Natural killer cell treated with Interleukin-12 subunit alpha and Interleukin-12 subunit beta and Interleukin-15 and Interleukin-18, amount 100 ng/mL, for 72 hours (primary cell): ENCODE results near the gene RBM42. TPM values are rescaled to one million over a fixed set of nuclear protein-coding genes. Genes with fewer than 3 reads are reported as not detected.
A peak's percentile ranks its signal among the peaks of the same experiment; 100 is the strongest.
"Not testable (repeated sequence)": the region's sequence is repeated elsewhere in the genome, so short reads cannot be mapped to it uniquely, and the experiment has no call there.

Experiments
- ATAC-seq, 2 donors: fragments of 150-1000 bp; cut with Tn5 transposase in 1 of 2; sonication (Bioruptor Pico), chemical (Tn5 transposase) in 1 of 2; 2 replicates each; pipeline ENCODE4 v1.10.0; 2021
- DNase-seq: peaks from one replicate; pipeline ENCODE4 v3.0.0; 2022; ENCODE audit warnings: low spot score
- H3K27ac Mint-ChIP-seq, 2 donors: 1 replicate in 1 of 2; 2 replicates in 1 of 2; pipeline ENCODE4 v1.8.0; 2022; ENCODE audit warnings: mixed read lengths in 2 of 2, mild to moderate bottlenecking in 1 of 2, moderate library complexity in 1 of 2
- H3K27me3 Mint-ChIP-seq, 2 donors: 1 replicate in 1 of 2; 2 replicates in 1 of 2; pipeline ENCODE4 v1.8.0; 2022; ENCODE audit warnings: mixed read lengths in 2 of 2
- H3K36me3 Mint-ChIP-seq: one replicate; pipeline ENCODE4 v1.8.0; 2022; ENCODE audit warnings: mixed read lengths
- H3K4me1 Mint-ChIP-seq, 2 donors: 1 replicate in 1 of 2; 2 replicates in 1 of 2; pipeline ENCODE4 v1.8.0; 2022; ENCODE audit warnings: low read depth in 2 of 2, mixed read lengths in 2 of 2, mild to moderate bottlenecking in 1 of 2
- H3K4me3 Mint-ChIP-seq: one replicate; pipeline ENCODE4 v1.8.0; 2022; ENCODE audit warnings: mixed read lengths
- H3K9me3 Mint-ChIP-seq: 2 replicates; pipeline ENCODE4 v1.8.0; 2022; ENCODE audit warnings: mixed read lengths
- total RNA-seq, 2 donors: library from RNA; stranded (reverse); gene quantifications; one replicate each; pipeline ENCODE4 v1.2.3, GENCODE V29; 2022

Gene RBM42, protein sequence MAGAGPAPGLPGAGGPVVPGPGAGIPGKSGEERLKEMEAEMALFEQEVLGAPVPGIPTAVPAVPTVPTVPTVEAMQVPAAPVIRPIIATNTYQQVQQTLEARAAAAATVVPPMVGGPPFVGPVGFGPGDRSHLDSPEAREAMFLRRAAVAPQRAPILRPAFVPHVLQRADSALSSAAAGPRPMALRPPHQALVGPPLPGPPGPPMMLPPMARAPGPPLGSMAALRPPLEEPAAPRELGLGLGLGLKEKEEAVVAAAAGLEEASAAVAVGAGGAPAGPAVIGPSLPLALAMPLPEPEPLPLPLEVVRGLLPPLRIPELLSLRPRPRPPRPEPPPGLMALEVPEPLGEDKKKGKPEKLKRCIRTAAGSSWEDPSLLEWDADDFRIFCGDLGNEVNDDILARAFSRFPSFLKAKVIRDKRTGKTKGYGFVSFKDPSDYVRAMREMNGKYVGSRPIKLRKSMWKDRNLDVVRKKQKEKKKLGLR
- 100 to 1,000 TPM; 109 to 110 TPM for total RNA-seq

DNA sequence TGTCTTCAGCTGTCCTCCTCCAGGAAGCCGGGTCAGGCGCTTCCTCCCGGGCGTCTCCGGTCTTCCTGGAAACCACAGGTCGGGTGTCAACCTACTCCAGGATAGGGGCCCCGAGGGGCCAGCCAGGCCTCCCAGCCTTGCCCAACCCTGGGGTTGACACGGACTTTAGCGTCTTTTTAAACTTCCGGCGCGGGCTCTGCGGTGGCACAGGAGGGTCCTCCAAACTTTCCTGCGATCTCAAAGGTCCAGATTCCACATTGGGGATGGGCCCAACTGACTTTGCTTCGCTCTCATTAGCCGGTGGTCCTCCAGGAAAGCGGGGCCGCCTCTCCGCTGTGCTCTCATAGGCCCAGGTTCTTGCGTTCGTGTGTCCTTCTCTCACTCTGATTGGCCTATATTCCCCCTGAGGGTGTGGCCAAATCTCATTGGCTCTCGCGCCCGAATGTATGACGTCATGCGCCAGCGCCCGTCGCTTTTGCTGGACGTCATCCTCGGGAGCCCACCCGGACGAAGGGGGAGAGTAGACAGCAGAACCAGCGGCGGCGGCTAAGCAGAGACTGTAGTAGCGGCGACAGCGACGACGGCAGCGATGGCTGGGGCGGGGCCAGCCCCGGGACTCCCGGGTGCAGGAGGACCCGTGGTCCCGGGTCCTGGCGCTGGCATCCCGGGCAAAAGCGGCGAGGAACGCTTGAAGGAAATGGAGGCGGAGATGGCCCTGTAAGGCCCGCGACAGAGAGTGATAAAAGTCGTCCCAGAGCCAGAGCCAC is at the start of gene RBM42:
Gene RBM42, plus strand, starts transcription at position 472 of the 767 bp plus-strand sequence. Its CDS starts 118 bp downstream, at position 590.
- peaks cover 21 to 28% of the 10 kb centered on the region in 2 donors for H3K4me1 Mint-ChIP-seq

DNA sequence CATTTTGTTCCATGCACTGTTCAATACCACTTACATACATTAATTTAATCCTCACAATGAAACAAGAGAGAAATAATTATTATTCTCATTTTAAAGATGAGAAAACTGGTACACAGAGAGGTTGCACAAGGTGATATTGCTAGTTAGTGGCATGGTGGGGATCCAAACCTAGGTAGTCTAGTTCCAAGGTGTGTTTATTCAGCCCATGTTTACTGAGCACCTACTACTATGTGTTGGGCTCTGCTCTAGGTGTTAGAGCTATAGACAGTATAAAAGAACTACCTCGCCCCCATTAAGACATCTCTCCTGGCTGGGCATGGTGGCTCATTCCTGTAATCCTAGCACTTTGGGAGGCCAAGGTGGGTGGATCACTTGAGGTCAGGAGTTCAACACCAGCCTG is 46.1 kb upstream of the RBM42 start:
- H3K4me3 Mint-ChIP-seq: no peak overlapping the region
- peaks cover 18 to 20% of the 10 kb centered on the region in 2 donors for H3K27me3 Mint-ChIP-seq
- H3K4me1 Mint-ChIP-seq: no peaks in the 10 kb centered on the region
- ATAC-seq (no peak), DNase-seq (no peak)
- H3K36me3 Mint-ChIP-seq: peaks cover 3% of the 10 kb centered on the region
- no peaks in the 10 kb centered on the region for H3K9me3 Mint-ChIP-seq
- H3K27ac Mint-ChIP-seq: no peak overlapping the region

More for the DNA sequence above, at the start of gene RBM42:
- ATAC-seq: peak; percentile 100
- no peaks in the 10 kb centered on the region for H3K9me3 Mint-ChIP-seq
- peak within 1 kb of the TSS; percentile 85 to 98 for H3K27ac Mint-ChIP-seq
- peak; percentile 97 for DNase-seq
- H3K27me3 Mint-ChIP-seq: no peaks in the 10 kb centered on the region
- peaks cover 24% of the 10 kb centered on the region for H3K36me3 Mint-ChIP-seq
- H3K4me3 Mint-ChIP-seq: peak within 1 kb of the TSS; percentile 96

DNA sequence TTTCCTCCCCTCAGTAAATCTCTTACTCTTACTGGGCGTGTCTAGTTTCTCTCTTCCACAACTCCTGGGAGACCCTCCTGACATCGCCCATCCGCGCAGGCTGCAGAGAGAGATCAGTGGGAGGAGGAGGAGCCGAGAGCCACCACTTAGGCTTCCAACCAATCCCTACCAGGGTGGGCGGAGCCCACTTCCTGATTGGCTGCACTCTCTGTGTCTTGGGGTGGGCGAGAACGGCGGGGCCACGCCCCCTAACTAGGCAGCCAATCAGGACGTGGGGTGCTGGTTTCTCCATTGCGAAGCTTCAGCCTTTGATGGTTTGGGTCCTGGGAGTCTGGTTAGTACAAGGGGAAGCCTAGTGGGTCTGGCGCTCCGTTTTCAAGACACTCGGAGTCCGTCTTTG is 43.0 kb upstream of the RBM42 start, which contains the start of gene PMIS2:
Gene PMIS2, plus strand, starts transcription at position 326 of the 400 bp plus-strand sequence. CDS start 87 bp downstream, outside the sequence.
- H3K27ac Mint-ChIP-seq: no peak within 1 kb of the TSS
- DNase-seq (no peak), ATAC-seq (peak; percentile 59 to 70)
- H3K36me3 Mint-ChIP-seq: no peaks in the 10 kb centered on the region
- no peaks in the 10 kb centered on the region for H3K4me1 Mint-ChIP-seq
- no peaks in the 10 kb centered on the region for H3K9me3 Mint-ChIP-seq
- no peak within 1 kb of the TSS for H3K4me3 Mint-ChIP-seq
- peaks cover 17 to 20% of the 10 kb centered on the region in 2 donors for H3K27me3 Mint-ChIP-seq

DNA sequence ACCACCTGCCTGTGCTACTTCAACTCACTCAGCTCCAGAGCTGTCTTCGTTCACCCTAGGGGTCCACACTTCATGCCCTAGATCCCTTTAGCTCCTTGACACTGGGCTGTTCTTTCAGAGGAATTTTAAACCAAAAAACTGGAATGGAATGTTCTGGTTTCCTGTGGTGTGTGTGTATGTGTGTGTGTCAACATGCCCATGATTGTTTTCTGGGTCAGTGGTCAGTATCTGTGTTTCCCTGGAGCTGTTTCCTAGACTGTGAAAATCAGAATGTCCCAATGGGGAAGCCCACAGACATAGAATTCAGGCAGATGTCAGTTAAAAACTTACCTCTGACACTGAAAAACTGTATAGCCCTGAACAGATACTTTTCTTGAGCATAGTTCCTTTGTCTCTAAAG is 41.5 kb upstream of the RBM42 start:
- DNase-seq (no peak), ATAC-seq (no peak)
- Mint-ChIP-seq H3K27ac (no peak overlapping the region), H3K36me3 (no peaks in the 10 kb centered on the region), H3K4me1 (no peaks in the 10 kb centered on the region), H3K27me3 (peaks cover 16 to 20% of the 10 kb centered on the region in 2 donors), H3K4me3 (no peak overlapping the region), H3K9me3 (no peaks in the 10 kb centered on the region)

DNA sequence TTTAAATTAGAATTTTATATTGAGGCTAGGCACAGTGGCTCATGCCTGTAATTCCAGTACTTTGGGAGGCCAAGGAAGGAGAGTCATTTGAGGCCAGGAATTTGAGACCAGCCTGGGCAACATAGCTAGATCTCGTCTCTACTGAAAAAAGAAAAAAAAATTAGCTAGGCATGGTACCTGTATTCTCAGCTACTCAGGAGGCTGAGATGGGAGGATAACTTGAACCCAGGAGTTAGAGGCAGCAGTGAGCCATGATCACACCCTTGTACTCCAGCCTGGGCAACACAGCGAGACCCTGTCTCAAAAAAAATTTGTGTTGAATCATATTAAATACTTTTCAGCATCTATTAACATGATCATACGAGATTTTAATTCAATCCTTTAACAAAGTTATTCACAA is 38.0 kb upstream of the RBM42 start:
- ATAC-seq: no peak
- Mint-ChIP-seq H3K36me3 (no peaks in the 10 kb centered on the region), H3K9me3 (no peaks in the 10 kb centered on the region), H3K27ac (no peak overlapping the region), H3K27me3 (peaks cover 5 to 10% of the 10 kb centered on the region in 2 donors), H3K4me1 (no peaks in the 10 kb centered on the region), H3K4me3 (no peak overlapping the region)
- DNase-seq: no peak

DNA sequence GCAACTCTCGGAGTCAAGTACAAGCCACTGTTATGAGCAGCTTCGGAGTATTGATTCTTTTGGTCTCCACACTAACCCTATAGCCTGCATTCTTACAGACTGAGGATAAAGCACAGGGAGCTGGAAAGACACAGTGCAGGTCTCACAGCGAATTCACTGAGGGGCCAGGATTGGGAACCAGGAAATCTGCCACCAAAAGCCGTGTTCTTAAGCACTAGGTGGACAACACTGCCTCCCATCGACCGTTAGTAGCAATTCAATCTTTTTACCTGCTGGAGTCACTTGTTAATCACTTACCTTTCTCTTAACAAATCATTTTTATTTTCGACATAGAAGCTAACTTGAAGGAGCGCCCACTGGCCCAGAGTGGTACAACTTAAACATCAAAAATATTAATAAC is 36.6 kb upstream of the RBM42 start:
- Mint-ChIP-seq H3K4me3 (no peak overlapping the region), H3K27ac (no peak overlapping the region), H3K36me3 (no peaks in the 10 kb centered on the region), H3K4me1 (peaks cover 6 to 8% of the 10 kb centered on the region in 2 donors), H3K27me3 (peaks cover 9 to 13% of the 10 kb centered on the region in 2 donors), H3K9me3 (no peaks in the 10 kb centered on the region)
- ATAC-seq: no peak
- no peak for DNase-seq

DNA sequence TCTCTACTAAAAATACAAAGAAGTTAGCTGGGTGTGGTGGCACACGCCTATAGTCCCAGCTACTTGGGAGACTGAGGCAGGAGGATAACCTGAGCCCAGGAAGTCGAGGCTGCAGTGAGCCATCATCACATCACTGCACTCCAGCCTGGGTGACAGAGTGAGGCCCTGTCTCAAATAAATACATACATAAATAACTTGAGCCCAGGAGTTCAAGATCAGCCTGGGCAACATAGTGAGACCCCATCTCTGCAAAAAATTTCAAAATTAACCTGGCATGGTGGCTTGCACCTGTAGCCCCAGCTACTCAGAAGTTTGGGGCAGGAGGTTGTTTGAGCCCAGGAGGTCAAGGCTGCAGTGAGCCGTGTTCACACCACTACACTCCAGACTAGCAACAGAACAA is 33.8 kb upstream of the RBM42 start:
- not testable (repeated sequence) for H3K4me3 Mint-ChIP-seq, DNase-seq, H3K9me3 Mint-ChIP-seq, H3K4me1 Mint-ChIP-seq, H3K27ac Mint-ChIP-seq, ATAC-seq, H3K36me3 Mint-ChIP-seq
- H3K27me3 Mint-ChIP-seq: peaks cover 14 to 20% of the 10 kb centered on the region in 2 donors

DNA sequence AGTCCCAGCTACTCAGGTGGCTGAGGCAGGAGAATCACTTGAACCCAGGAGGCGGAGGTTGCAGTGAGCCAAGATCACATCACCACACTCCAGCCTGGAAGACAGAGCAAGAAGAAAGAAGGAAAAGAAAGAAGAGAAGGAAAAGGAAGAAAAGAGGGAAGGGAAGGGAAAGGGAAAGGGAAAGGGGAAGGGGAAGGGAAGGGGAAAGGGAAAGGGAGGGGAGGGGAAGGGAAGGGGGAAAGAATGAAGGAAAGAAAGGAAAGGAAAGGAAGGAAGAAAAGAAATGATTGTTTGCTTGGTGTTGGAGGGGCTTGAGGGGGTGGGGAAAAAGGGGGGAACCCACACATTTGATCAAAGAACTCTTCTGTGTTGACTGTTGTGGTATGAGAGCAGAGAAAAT is 32.9 kb upstream of the RBM42 start:
- no peaks in the 10 kb centered on the region for H3K9me3 Mint-ChIP-seq
- H3K27ac Mint-ChIP-seq: peak overlapping the region in 1 of 2 donors; percentile 76
- no peak for ATAC-seq
- peaks cover 19 to 20% of the 10 kb centered on the region in 2 donors for H3K27me3 Mint-ChIP-seq
- no peak for DNase-seq
- H3K4me1 Mint-ChIP-seq: peaks cover 6 to 8% of the 10 kb centered on the region in 2 donors
- no peaks in the 10 kb centered on the region for H3K36me3 Mint-ChIP-seq
- H3K4me3 Mint-ChIP-seq: no peak overlapping the region

DNA sequence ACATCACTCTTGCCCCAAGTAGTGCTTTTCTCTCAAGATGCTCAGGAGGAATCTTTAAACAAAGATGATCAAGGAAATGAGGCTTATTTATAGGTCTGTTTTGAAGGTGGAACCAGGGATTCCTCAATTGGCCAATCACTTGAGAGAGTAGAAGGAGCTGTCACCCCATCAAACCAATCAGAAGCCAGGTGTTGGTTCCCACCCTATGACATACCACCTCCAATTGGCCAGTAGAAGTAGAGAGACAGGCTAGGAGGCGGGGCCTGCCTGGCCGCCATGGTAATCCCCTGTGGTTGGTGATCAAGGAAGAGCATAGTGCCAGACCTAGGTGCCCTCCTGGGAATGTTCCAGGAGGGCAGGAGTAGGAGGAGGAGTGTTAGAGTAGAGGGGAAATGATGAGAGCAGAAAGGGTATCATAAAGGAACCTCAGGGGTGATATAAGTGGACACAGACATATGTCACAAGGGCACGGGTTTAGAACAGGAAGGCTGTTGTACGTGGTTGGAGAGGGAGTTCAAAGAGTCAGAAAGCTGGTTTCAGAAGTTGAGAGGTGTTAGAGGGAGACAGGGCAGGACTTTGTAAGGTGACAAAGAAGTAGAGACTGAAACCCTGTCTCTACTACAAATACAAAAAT is 32.4 kb upstream of the RBM42 start:
- DNase-seq: no peak
- Mint-ChIP-seq H3K27ac (peak overlapping the region in 1 of 2 donors; percentile 76), H3K9me3 (no peaks in the 10 kb centered on the region), H3K36me3 (no peaks in the 10 kb centered on the region), H3K4me3 (no peak overlapping the region), H3K27me3 (peaks cover 20 to 22% of the 10 kb centered on the region in 2 donors), H3K4me1 (peaks cover 6 to 8% of the 10 kb centered on the region in 2 donors)
- peak; percentile 70 to 88 for ATAC-seq

DNA sequence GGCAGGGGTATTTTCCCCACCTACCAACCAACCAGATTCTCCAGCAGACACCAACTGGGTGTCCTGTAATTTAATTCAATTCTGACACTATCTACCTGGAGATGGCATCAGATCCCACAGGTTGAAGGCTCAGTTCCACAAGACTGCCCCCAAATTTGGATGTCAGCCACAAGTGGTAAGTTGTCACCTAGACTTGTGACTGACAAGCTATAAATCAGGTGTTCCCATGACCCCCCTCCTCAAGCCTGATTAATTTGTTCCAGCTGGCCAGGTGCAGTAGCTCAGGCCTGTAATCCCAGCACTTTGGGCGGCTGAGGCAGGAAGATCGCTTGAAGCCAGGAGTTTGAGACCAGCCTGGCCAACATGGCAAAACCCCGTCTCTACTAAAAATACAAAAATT is 26.9 kb upstream of the RBM42 start:
- ATAC-seq: no peak
- Mint-ChIP-seq H3K4me3 (no peak overlapping the region), H3K27ac (no peak overlapping the region), H3K9me3 (no peaks in the 10 kb centered on the region), H3K36me3 (no peaks in the 10 kb centered on the region), H3K27me3 (peaks cover 8 to 13% of the 10 kb centered on the region in 2 donors), H3K4me1 (no peaks in the 10 kb centered on the region)
- no peak for DNase-seq

DNA sequence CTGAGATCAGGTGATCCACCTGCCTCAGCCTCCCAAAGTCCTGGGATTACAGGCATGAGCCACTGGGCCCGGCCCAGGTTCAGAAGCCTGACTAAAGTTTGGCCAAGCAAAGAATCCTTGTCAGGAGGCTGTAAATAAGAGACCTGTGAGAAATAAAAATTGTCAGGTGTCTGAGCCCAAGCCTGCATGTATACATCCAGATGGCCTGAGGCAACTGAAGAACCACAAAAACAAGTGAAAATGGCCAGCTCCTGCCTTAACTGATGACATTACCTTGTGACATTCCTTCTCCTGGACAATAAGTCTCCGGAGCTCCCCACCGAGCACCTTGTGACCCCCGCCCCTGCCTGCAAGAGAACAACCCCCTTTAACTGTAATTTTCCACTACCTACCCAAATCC is 24.4 kb upstream of the RBM42 start:
- DNase-seq, H3K36me3 Mint-ChIP-seq, H3K27ac Mint-ChIP-seq, H3K27me3 Mint-ChIP-seq, ATAC-seq, H3K4me1 Mint-ChIP-seq, H3K9me3 Mint-ChIP-seq, H3K4me3 Mint-ChIP-seq: not testable (repeated sequence)

DNA sequence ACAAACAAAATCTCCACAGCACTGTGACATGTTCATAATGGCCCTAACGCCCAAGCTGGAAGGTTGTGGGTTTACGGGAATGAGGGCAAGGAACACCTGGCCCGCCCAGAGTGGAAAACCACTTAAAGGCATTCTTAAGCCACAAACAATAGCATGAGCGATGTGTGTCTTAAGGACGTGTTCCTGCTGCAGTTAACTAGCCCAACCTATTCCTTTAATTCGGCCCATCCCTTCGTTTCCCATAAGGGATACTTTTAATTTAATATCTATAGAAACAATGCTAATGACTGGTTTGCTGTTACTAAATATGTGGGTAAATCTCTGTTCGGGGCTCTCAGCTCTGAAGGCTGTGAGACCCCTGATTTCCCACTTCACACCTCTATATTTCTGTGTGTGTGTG is 21.7 kb upstream of the RBM42 start:
- H3K9me3 Mint-ChIP-seq, H3K4me1 Mint-ChIP-seq, ATAC-seq, H3K4me3 Mint-ChIP-seq, H3K27me3 Mint-ChIP-seq, DNase-seq, H3K36me3 Mint-ChIP-seq, H3K27ac Mint-ChIP-seq: not testable (repeated sequence)

DNA sequence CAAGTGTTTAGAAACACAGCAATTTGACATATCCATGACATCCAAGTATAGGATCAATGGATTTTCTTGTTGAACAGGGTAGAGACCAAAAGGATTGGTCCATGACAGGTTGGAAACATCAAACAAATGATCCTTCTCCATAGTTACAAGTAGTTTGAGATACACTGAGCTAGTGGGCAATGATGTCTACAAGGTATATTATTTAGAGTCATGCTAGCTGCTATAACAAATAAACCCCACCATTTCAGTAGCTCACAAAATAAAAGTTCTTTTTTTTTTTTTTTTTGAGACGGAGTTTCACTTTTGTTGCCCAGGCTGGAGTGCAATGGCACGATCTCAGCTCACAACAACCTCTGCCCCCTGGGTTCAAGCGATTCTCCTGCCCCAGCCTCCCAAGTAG is 21.2 kb upstream of the RBM42 start:
- no peaks in the 10 kb centered on the region for H3K36me3 Mint-ChIP-seq
- H3K4me1 Mint-ChIP-seq: peaks cover 0 to 9% of the 10 kb centered on the region in 2 donors
- DNase-seq: no peak
- H3K4me3 Mint-ChIP-seq: no peak overlapping the region
- peaks cover 7% of the 10 kb centered on the region for H3K9me3 Mint-ChIP-seq
- H3K27ac Mint-ChIP-seq: no peak overlapping the region
- no peak for ATAC-seq
- no peaks in the 10 kb centered on the region for H3K27me3 Mint-ChIP-seq
